GM19438 (cell line): ENCODE data around the gene MEF2B.
"Not testable (repeated sequence)": the region's sequence is repeated elsewhere in the genome, so short reads cannot be mapped to it uniquely, and the experiment has no call there.

Experiments used
- ATAC-seq: cut with Tn5 transposase; IDR thresholded peaks from one replicate; pipeline ENCODE4 v1.9.1; 2021; ENCODE audit warnings: low read depth; ENCODE audit not compliant: unreplicated experiment

Gene MEF2B

DNA sequence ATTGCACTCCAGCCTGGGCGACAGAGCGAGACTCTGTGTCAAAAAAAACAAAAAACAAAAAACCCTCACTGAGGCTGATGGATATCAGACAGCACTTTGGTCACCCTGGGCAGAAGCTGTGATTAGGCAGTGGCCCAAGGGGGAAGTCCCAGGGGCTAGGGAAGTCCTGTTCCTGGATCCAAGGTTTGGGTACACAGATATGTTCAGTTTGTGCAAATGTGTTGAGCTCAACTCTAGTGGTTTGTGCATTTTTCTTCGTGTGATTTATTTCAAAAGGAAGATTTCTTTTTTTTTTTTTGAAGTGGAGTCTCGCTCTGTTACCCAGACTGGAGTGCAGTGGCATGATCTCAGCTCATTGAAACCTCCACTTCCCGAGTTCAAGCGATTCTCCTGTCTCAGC, 12.3 kb downstream of the MEF2B start:
- no peak for ATAC-seq

DNA sequence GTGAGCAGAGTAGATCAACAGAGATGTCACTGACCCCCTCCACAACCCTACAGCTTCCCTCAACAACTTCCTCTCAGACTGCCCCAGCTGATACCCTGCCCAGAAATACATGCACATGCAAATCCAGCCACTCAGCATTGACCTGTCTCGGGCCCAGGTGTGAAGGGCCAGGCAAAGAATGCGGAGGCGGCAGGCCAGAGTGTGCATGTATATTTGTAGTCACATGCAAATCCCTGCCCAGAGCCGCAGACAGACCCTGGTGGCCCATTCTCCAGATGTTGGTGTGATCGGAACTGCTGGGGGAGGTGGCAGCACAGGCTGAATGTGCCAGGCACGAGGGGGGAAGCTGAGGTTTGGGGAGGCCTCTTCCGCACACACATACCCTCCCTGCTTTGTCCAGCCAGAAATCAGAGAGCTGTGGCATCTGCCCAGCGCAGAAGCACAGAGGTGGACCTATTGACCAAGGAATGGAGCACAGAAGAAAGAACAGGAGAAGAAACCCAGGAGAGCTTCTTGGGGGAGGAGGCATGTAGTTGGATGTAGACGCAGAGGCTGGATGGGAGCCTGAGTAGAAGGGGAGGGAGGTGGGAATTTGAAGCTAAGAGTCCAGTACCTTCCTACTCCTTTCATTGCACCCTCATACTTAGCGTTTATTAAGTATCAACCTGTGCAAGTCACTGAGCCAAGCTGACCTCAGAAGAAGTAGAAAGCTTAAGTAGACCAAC, 14.4 kb downstream of the MEF2B start:
- ATAC-seq: no peak

DNA sequence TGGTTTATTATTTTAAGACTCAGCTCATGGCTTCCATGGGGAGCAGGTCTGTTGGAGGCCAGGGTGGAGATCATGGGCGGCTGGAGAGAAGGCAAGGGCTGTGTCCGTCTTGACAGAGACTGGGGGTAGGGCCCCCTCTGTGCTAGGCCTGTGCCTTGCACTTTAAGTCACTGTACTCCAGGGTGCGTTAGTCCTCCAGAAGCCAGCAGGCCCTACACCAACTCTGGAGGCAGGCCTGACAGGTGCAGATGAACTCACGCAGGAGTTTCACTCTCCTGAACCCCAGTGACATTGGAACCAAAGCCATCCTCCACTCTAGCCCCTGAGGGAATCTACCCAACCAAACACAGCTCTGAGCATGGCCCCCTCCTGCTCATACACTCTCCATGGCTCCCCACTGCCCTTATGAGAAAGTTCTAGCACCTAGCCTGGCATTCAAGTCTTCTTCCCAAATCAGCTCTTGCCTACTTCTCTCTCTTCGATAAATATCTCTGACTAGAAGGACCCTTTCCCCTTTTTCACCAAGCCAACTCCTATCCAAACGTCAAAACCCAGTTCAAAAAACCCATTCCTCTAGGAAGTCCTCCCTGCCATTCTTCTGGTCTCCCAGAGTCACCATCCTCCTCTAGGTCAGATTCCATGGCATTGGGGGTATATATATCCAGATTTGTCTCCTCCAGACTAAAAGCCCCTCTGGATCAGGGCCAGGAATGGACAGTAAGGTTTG, 15.1 kb downstream of the MEF2B start:
- ATAC-seq: no peak

DNA sequence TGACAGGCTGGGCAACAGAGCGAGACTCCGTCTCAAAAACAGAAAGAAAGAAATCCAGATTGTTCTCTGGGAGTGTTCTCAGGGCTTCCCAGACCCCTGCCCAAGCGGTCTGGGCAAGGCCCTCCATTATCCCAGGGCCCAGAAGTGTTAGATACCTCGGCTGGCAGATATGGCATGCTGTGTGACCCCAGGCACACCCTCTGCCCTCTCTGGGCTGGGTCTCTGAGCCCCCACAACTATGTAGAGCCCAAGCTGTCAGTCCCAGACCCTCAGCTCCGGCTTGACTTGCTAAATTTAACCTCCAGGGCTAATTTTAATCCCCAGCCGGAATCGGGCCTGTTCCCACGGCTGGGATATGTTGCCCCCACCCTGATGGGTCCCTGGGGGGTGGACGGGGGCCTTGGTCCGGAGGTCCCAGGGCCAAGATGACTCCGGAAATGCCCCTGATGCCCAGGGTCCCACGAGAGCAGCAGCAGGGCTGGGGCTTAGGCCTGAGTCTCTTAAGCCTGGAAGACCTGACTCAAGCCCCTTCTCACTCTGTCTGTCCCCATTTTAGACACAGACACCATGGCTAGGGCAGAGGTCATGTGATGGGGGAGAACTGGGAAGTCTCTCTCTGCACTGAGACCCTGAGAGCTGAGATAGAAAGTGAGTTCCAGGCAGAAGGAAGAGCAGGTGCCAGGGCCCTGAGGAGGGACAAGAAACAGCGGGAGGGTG, 17.2 kb downstream of the MEF2B start:
- ATAC-seq: no peak

DNA sequence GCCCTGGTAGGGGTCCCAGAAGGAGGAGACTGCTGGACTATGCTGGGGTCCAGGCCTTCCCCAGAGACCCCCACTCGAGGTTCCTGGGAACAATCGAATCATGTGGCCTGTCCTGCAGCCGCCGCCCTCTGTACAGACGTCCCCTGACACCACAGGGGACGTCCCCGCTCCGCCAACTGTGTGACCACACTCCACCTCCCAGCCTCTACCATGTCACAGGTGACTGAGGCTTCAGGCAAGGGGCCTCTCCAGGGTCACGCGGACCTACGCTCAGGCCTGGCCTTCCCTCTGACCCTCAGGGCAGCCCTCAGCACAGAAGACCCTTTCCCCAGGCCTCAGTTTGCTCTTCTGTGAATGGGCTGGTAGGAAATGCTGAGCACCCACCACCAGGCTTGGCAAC, 18.6 kb downstream of the MEF2B start:
- ATAC-seq: no peak

DNA sequence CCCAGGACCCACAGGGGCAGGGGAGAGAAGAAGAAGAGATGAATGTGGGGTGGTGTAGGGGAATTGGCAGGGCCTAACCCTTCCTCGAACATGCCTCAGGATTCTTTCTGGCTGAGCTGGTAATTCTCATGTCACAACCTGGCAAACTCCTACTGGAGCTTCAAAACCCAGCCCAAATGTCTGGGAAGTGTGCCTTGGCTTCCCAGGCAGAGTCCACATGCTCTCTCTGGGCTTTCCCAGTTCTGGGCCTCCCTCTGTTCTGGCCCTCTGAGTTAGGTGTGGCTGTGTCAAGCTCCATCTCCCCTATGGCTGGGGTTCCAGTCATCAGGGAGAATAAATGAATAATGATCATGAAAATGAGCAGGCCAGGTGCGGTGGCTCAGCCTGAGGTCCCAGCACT, 20.6 kb downstream of the MEF2B start:
- ATAC-seq: no peak

DNA sequence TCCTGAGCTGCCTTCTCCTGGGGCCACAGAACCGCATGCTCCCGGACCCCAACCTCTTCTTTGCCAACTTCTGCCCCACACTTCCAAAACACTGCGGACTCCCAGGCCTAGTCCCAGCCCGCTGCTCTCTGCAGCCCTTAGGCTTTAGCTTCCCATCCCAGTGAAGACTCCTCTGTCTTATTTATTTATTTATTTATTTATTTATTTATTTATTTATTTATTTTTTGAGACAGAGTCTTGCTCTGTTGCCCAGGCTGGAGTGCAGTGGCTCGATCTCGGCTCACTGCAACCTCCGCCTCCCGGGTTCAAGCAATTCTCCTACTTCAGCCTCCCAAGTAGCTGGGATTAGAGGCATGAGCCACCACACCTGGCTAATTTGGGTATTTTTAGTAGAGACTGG, 21.6 kb downstream of the MEF2B start:
- ATAC-seq: not testable (repeated sequence)

DNA sequence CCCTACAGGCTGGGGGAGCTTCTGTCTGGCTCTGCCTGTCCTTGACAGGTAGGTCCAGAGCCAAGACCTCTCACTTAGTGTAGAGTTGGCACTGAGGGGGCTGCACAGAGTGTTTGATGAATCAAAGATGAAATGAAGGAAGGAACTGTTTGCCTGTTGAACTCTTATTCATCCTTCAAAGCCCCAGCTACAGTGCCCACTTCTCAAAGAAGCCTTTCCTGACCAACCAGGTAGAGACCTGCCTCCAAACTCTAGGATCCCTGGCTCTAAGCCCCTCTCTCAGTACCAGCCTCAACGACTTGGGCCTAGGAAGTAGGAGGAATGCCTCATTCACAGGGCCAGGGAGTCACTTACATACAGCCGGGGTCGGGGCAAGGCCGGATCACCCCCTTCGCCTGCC, 22.7 kb downstream of the MEF2B start:
- no peak for ATAC-seq

DNA sequence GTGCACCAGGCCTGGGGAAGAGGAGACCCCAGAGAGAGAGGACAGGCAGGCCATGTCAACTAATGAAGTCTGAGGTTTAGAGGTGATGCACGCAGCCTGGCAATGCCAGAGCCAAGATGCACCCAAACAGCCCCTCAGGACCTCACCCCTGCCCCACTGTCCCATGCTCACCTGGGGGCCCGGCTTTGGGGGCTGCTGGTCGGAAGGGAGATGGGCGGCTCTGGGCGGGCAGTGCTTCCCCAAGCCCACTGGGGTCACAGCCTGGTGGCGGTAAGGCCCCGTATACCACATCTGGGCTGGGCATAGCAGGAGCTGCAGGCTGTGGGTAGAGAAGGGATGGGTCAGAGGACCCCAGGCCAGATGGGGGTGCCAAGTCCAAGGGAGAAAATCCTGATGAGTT, 23.2 kb downstream of the MEF2B start:
- no peak for ATAC-seq

DNA sequence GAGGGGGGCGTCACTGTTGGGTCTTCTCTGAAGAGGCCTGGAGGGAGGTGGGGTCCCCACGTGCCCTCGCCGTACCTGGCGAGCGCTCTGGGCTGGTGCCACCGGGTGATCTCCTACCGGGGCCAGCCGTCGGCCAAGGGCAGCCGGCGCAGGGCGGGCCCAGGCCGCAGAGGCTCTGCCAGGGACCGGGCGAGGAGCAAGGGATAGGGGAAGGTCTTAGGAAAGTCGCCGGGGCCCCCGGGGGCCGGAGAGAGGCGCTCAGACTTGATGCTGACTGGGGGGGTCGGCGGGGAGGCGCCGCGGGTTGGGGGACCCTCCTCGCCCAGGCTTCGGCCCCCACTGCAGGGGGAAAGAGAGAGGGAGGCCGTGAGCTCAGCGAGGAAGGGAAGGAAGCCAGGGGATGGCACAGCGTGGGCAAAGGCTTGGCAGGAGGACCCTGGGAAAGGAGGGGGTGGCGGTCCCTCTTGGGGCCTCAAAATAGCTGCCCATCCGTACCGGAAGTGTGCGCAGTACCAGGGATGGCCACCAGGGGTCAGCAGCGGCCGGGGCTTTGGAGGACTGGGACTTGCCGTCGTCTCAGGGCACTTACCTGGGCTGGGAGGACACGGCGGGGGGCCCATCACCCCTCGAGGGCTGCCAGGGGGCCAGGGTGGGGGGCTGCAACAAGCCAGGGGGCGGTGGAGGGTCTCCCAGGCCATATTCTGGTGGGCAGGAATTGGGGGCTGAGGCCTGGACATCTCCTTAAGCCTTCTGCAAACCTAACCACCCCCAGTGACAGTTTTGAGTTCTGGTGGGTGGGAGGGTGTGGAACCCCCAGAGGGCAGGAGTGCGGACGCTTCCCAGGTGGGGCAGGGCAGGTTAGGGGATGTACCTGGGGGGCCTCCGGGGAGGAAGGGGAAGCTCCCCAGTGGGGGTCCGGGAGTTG, 24.1 kb downstream of the MEF2B start:
- no peak for ATAC-seq

DNA sequence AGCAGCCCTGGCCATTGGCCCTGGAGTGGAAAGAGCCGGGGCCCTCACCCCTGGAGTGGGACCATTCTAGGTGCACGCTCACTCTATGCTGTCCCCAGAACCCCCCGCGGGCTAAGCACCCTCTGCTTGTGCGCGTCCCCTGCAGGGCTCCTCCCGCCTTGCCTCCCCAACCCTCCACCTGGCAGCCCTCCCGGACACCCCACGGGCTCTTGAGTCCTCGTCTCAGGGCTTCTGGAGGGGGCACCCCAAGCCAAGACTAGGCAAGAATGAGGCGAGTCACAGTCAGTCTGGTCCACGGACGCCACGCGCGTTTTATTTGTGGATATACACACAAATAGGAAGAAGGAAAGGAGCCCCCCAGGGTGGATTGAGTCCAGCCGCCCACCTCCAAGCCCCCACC, 24.8 kb downstream of the MEF2B start:
- ATAC-seq: no peak

DNA sequence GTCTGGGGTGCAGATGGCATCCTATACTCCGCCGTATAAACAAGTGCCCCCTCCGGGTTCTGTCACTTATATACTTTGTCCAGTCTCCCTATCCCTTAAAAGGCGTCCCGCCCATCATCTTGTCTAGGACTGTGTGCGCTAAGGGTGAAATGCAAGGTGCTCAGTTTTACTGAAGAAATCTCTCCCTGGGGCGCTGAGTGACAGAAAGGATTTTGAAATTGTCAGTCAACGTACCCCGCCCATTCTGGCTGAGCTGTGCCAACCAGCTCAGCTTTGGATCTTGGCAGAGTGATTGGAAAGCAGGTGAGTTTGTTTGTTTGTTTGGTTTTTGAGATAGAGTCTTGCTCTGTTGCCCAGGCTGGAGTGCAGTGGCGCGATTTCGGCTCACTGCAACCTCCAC, 27.7 kb downstream of the MEF2B start:
- ATAC-seq: no peak

DNA sequence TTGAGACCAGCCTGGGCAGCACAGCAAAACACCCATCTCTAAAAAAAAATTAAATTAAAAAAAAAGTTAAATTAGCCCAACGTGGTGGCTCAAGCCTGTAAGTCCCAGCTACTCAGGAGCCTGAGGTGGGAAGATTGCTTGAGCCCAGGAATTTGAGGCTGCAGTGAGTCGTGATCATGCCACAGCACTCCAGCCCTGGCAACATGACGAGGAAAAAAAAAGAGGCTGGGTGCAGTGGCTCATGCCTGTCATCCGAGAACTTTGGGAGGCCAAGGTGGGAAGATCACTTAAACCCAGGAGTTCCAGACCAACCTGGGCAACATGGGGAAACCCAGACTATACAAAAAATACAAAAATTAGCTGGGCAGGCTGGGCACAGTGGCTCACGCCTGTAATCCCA, 29.6 kb downstream of the MEF2B start:
- no peak for ATAC-seq

DNA sequence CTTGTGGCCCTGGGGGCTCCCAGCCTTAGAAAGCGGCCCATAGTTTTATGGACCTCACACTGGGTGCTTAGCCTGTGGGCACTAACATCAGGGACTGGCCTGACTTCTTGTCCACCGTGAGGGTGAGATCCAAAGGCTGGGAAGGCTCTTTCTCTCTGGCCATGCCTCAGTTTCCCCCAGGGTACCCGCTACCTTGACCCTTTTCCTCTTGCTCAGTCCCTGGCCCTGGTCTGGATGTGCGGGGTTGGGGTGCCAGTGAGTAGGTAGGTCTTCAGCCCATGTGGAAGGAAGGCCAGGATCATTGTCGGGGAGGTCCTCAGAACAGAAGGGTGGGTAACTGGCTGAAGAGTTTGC, 30.2 kb downstream of the MEF2B start:
- no peak for ATAC-seq

DNA sequence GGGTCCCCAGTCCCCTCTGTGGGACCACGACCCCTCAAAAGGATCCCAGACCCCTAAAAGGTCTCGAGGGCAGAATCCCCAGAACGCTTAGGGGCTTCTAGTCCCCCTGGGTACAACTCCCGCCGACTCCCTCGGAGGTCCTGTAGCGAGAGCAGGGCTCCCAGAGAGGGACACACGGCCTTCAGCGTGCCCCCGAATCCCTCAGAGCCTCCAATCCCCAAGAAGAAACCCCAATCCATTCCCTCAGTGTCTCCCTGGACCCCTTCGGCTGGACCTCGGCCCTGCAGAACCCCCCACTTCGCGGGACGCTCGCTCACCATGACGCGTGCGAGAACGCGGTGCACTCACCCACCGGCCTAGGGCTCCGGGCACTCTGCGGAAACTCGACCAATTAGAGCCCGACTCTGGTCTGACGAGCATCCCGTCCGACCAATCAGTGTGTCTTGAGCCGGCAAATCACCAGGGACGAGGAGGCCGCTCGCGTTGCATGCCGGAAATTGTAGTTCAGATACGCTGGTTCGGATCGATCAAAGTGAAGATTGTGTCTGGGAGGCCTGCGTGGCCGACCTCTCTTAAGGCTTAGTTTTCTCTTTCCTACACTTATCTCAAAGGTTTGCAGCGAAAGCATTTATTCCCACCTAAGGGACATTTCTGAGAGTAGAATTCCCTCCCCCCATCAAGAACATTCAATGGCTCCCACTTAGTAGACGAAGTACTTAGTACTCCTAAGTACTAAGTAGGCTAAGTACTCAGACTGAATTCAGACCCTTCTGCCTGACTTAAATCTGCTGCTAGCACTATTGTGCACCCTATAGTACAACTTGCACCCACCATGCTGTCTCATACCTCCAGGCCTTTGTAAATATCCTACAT, 31.7 kb downstream of the MEF2B start, which contains the start of gene TMEM161A:
TSS of gene TMEM161A (minus strand) at position 370 of the 873 bp plus-strand sequence. CDS start at position 320, 50 bp downstream.
- peak; percentile 93 for ATAC-seq

DNA sequence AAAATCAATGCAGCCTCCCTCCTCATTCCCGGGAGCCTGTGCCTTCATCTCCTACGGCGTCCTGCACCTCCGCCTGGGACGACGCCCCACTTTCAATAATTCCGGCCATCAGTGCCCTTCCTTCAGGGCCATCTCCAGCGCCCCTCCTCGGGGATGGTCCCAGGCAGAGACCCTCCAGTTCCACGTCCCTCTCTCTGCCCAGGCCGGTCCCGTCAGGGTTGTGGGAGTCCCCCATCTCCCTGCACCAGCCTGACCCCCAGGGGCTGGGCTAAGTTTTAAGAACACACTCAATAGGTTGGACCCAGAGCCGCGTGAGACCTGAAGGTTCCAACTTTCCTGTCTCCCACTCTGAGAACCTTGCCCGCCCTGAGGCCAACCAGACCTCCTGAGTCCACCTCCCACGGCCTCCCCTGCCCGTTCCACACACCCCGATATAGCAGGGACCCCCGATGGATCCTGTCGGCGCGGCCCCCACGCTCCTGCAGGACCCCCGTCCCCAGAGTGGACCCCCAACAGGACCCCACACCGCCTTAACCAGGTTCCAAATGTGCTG, 32.4 kb downstream of the MEF2B start:
- no peak for ATAC-seq

DNA sequence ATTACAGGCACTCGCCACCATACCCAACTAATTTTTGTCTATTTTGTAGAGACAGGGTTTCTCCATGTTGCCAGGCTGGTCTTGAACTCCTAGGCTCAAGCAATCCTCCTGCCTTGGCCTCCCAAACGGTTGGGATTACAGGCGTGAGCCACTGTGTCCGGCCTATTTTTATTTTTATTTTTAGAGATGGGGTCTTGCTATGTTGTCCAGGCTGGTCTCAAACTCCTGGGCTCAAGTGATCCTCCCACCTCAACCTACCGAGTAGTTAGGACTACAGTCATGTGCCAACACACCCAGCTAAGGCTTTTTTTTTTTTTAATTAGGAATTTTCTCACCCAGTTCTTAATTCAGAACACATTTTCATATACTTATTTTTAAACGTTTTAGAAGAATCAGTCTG, 34.4 kb downstream of the MEF2B start:
- not testable (repeated sequence) for ATAC-seq

DNA sequence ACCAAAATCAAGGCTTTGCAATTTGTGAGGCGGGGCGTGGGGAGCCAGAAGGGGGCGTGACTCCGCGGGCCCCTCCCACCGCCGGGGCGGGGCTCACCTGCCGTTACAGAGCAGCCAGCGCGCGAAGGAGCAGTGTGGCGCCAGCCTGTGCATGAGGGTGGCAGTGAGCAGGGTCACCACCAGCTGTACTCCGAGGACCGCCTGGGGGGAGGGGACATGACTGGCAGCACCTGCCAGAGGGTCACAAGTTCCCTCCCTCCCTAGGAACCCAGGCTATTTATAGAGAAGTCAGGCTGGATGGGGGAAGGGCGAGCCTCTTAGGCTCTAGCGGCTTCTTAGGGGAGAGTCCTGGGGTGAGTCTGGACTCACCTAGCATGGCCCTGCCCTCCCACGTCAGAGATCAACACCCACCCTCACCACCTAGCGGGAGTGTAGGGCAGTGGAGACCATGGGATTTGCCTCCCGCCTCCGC, 35.3 kb downstream of the MEF2B start:
- ATAC-seq: no peak

DNA sequence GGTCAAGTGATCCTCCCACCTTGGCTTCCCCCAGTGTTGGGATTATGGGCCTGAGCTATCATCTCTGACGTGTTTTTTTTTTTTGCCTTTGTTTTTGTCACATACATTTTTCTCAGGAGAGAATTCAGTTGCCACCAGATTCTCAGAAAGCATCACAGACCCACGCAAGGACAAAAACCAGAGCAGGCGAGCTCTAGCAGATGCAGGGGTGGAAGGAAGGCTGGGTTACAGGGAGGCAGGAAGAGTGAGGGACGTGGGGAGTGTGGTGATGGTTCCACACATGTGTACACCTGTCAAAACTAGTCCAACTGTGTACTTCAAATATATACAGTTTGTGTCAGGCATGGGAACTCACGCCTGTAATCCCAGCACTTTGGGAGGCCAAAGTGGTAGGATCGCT, 36.1 kb downstream of the MEF2B start:
- no peak for ATAC-seq
